Measurements from ENCODE around the gene ZFAND3.

The ZFAND3 gene

DNA sequence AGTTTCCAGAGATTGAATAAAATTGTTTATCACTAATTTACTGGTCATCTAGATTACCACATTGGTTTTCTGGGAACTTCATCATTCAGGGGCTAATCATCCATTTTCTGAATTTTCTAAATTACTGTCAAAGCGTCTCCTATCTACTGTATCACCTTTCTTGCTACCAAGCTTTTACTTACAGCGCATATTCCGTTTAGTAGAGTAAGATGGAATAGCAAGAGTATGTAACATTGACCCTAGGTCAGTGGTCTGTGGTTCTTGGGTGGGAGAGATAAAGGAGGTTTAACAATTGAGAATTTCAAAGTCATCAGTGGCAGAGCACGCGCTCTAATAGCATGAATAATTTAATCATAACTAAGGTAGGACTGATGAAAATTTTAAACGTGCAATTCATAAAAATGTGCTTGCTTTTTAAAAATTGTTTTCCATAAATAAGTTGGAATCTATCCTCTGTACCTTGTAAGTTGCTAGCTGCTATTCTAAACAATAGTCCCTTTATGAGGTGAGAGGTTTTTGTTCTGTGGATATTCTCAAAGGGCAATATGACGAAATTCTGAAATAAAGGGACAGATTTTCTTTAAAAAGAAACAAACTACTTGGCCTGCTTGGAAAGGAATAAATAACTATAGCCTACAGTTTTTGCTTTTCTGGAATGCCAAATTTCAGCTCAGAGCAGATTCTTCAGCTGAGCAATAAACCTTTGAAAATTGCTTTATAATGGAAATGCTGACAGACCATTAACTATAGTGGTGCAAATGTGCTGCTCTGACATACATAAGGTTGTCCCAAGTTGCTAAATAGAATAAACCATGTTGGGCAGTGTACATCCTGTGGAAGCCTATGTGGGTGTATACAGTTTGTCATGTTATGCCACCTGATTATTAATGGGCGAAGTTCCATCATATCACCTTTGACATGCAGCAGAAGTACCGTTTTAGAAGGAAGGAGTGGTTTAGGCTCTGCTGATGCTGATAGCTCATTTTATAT lies 84.1 kb downstream of the ZFAND3 start:
- TF ChIP-seq, protein P1, sequence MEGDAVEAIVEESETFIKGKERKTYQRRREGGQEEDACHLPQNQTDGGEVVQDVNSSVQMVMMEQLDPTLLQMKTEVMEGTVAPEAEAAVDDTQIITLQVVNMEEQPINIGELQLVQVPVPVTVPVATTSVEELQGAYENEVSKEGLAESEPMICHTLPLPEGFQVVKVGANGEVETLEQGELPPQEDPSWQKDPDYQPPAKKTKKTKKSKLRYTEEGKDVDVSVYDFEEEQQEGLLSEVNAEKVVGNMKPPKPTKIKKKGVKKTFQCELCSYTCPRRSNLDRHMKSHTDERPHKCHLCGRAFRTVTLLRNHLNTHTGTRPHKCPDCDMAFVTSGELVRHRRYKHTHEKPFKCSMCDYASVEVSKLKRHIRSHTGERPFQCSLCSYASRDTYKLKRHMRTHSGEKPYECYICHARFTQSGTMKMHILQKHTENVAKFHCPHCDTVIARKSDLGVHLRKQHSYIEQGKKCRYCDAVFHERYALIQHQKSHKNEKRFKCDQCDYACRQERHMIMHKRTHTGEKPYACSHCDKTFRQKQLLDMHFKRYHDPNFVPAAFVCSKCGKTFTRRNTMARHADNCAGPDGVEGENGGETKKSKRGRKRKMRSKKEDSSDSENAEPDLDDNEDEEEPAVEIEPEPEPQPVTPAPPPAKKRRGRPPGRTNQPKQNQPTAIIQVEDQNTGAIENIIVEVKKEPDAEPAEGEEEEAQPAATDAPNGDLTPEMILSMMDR (IDR thresholded peaks at IDR 0.05; ENCODE audit: borderline replicate concordance, insufficient read depth, low read depth, low read length), result no peak
- no peak overlapping the region for H3K4me3 ChIP-seq (ENCODE audit: low read depth, low read length)

DNA sequence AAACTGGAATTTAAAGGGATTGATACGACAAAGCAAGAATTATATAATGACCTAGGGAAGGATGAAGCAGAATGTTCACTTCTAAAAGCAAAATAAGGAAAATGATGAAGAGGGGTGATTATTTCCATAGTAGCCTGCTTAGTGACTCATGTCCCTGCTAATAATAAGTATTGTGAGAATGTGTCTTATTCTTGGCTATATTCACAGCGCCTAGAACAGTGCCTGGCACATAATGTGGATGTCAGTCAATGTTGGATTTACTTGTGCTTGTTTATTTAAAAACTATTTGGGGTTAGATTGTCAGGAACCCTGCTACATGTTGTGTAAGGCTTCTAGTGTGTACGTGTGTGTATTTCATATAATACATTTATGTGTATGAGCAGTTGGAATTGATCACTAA lies 85.1 kb downstream of the ZFAND3 start:
- no peak overlapping the region for H3K4me3 ChIP-seq (ENCODE audit: low read depth, low read length)
- TF ChIP-seq, protein P1 (IDR thresholded peaks at IDR 0.05; ENCODE audit: borderline replicate concordance, insufficient read depth, low read depth, low read length), result no peak

DNA sequence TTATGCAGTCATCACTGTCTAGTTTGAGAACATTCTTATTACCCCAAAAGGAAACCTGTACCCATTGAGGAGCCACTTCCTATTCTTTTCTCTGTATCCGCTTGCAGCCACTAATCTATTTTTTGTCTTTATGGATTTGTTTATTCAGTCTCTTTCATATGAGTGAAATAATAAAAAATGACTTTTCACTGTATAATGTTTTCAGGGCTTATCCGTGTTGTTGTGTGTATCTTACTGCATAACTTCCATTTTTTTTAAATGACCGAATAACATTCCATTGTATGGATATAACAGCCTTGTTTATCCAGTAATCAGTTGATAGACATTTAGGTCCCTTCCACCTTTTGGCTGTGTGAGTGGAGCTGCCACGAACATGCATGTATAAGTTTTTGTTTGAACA lies 86.6 kb downstream of the ZFAND3 start:
- H3K4me3 ChIP-seq (ENCODE audit: low read depth, low read length), result no peak overlapping the region
- TF ChIP-seq, protein P1 (IDR thresholded peaks at IDR 0.05; ENCODE audit: borderline replicate concordance, insufficient read depth, low read depth, low read length), result no peak

DNA sequence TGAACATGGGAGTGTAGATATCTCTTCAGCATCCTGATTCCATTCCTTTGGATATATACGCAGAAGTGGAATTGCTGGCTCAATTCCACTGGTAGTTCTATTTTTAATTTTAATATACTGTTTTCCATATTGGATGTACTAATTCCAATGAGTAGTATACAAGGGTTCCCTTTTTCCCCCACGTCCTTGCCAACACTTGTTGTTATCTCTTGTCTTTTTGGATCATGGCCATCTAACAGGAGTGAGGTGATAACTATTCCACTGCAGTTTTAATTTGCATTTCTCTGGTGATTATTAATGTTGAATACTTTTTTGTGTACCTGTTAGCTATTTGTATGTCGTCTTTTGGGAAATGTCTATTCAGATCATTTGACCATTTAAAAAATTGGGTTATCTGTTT lies 91.5 kb downstream of the ZFAND3 start:
- no peak overlapping the region for H3K4me3 ChIP-seq (ENCODE audit: low read depth, low read length)
- TF ChIP-seq, protein P1 (IDR thresholded peaks at IDR 0.05; ENCODE audit: borderline replicate concordance, insufficient read depth, low read depth, low read length), result no peak

DNA sequence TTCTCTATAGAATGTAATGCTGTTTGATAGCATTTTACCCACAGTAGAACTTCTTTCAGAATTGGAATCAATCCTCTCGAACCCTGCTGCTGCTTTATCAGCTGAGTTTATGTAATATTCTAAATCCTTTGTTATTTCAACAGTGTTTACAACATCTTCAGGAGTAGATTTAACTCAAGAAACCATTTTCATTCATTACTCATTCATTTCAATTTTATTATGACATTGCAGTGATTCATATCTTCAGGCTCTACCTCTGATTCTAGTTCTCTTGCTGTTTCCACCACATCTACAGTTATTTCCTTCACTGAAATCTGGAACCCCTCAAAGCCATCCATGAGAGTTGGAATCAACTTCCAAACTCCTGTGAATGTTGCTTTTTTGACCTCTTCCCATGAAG lies 93.7 kb downstream of the ZFAND3 start:
- H3K4me3 ChIP-seq (ENCODE audit: low read depth, low read length), result no peak overlapping the region
- TF ChIP-seq, protein P1 (IDR thresholded peaks at IDR 0.05; ENCODE audit: borderline replicate concordance, insufficient read depth, low read depth, low read length), result no peak

DNA sequence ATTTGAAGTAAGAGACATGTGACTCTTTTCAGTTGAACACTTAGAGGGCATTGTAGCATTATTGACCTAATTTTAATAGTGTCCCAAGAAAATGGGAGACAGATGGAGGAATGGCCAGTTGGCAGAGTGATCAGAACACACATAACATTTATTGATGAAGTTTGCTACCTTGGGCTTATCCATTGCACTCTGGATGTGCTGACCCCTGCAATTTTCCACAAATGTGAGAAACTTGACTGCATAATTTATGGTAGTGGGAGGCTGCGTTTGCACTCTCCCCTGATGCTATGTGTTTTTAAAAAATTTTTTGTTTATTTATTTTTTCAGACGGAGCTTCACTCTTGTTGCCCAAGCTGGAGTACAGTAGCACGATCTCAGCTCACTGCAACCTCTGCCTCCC lies 95.9 kb downstream of the ZFAND3 start:
- TF ChIP-seq, protein P1 (IDR thresholded peaks at IDR 0.05; ENCODE audit: borderline replicate concordance, insufficient read depth, low read depth, low read length), result no peak
- no peak overlapping the region for H3K4me3 ChIP-seq (ENCODE audit: low read depth, low read length)

DNA sequence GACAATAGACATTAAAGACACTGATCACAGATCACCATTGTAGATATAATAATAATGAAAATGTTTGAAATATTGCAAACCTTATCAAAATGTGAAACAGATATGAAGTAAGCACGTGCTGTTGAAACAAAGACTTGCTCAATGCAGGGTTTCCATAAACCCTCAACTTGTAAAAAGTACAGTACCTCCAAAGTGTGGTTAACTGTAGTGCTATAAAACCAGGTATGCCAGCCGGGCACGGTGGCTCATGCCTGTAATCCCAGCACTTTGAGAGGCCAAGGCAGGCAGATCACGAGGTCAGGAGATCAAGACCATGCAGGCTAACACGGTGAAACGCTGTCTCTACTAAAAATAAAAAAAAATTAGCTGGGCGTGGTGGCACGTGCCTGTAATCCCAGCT lies 96.6 kb downstream of the ZFAND3 start:
- TF ChIP-seq, protein P1 (IDR thresholded peaks at IDR 0.05; ENCODE audit: borderline replicate concordance, insufficient read depth, low read depth, low read length), result no peak

More for the DNA sequence above, 96.6 kb downstream of the ZFAND3 start:
- H3K4me3 ChIP-seq (ENCODE audit: low read depth, low read length), result no peak overlapping the region
